Measurements from ENCODE around the gene QPRT. TPM values are rescaled to one million over a fixed set of nuclear protein-coding genes. Genes with fewer than 3 reads are reported as not detected.
"Not testable (repeated sequence)": the region's sequence is repeated elsewhere in the genome, so short reads cannot be mapped to it uniquely, and the experiment has no call there.

The QPRT gene
- total and polyA plus RNA-seq, 4 donors: 15.8 to 52.0 (median 39.8) TPM

DNA sequence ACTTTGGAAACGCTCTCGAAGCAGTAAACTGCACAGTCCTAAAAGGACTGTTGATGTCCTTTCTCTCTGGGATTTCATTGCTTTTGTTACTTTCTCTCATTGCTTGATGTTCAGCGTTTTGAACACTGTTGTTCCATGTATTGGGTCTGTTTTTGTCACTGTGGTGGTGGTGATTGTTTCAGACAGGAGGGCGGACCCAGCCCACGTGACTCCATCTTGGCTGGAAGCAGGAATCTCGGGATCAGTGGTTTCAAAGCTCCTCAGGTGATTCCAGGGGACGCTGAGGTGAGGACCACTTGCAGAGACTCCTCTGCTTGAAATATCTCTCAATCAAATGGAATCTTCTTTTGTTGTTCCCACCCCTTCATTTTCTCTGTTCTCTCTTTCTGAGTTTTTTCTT is 48.5 kb downstream of the QPRT start:
- Histone ChIP-seq H3K4me1 (ENCODE audit: control insufficient read depth, insufficient read depth, low read length) (no peaks in the 10 kb centered on the region), H3K9me3 (ENCODE audit: control insufficient read depth, insufficient read depth, low read length) (no peaks in the 10 kb centered on the region), H3K4me3 (ENCODE audit: low read depth, low read length) (no peak overlapping the region), H3K27ac (ENCODE audit: low read depth, low read length) (no peak overlapping the region), H3K36me3 (ENCODE audit: control insufficient read depth, insufficient read depth, low read length) (no peaks in the 10 kb centered on the region), H3K27me3 (ENCODE audit: control insufficient read depth, insufficient read depth, low read length) (no peaks in the 10 kb centered on the region)
- 84% methylated on average over 7 of the region's 7 CpGs for WGBS (ENCODE audit: insufficient coverage)
- DNase-seq (ENCODE audit: low read depth in 4 of 6, low spot score in 6 of 6): no peak

DNA sequence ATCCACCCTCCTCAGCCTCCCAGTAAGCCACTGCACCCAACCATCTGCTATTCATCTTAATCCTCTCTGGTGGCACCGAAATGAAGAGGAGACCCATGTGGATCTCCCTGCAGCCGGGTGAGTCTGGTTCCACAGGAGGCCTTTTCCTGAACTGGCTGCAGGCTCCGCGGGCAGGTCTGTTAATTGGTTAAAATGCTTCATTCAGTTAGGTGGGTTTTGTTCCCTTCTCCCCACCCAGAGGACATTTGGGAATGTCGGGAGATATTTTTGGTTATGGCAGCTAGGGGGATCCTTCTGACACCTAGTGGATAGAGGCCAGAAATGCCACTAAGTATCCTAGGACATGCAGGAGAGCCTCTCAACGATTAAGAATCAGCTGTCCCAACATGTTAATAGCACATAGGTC is 50.1 kb downstream of the QPRT start:
- H3K4me3 ChIP-seq (ENCODE audit: low read depth, low read length): no peak overlapping the region

DNA sequence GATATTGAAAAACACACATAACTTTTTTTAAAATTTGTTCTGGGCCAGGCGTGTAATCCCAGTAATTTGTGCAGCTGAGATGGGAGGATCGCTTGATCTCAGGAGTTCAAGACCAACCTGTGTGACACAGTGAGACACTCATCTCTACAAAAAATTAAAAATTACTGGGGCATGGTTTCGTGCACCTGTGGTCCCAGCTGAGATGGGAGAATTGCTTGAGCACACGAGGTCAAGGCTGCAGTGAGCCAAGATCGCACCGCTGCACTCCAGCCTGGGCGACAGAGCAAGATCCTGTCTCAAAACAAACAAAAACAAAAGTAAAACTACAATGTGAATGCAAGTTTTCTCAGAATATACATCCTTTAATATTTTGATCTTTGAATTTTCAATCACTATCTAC is 51.7 kb downstream of the QPRT start:
- H3K4me3 ChIP-seq (ENCODE audit: low read depth, low read length): no peak overlapping the region

More for the DNA sequence above, 50.1 kb downstream of the QPRT start:
- H3K27ac ChIP-seq (ENCODE audit: low read depth, low read length): no peak overlapping the region
- 50% methylated on average over 2 of the region's 6 CpGs for WGBS (ENCODE audit: insufficient coverage)
- DNase-seq (ENCODE audit: low read depth in 4 of 6, low spot score in 6 of 6): peak in 4 of 6 donors; percentile 28 to 90 (median 53)
- H3K27me3 ChIP-seq (ENCODE audit: control insufficient read depth, insufficient read depth, low read length): no peaks in the 10 kb centered on the region
- no peaks in the 10 kb centered on the region for H3K36me3 ChIP-seq (ENCODE audit: control insufficient read depth, insufficient read depth, low read length)
- no peaks in the 10 kb centered on the region for H3K9me3 ChIP-seq (ENCODE audit: control insufficient read depth, insufficient read depth, low read length)
- no peaks in the 10 kb centered on the region for H3K4me1 ChIP-seq (ENCODE audit: control insufficient read depth, insufficient read depth, low read length)

DNA sequence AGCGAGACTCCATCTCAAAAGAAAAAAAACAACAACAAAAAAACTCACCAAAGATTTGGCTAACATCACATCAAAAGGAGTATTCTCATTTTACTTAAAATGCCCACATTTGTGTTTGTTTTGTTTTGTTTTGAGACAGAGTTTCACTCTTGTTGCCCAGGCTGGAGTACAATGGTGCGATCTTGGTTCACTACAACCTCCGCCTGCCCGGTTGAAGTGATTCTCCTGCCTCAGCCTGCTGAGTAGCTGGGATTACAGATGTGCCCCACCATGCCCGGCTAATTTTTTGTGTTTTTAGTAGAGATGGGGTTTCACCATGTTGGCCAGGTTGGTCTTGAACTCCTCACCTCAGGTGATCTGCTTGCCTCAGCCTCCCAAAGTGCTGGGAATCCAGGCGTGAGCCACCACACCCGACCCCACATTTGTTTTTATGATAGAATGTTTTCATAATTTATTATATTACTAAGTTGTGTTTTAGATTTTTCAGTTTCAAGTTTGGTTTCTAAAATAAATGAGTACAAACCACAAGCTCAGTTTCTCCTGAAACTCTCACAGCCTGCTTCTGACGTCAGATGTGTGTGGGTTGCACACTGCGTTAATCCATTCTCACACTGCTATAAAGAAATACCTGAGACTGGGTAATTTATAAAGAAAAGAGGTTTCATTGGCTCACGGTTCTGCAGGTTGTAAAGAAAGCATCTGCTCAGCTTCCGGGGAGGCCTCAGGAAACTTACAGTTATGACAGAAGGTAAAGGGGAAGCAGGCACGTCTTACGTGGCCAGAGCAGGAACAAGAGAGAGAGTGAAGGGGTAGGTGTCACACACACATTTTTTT is 53.0 kb downstream of the QPRT start:
- H3K27ac ChIP-seq (ENCODE audit: low read depth, low read length); H3K27me3 ChIP-seq (ENCODE audit: control insufficient read depth, insufficient read depth, low read length); DNase-seq (ENCODE audit: low read depth in 4 of 6, low spot score in 6 of 6); H3K4me3 ChIP-seq (ENCODE audit: low read depth, low read length); H3K36me3 ChIP-seq (ENCODE audit: control insufficient read depth, insufficient read depth, low read length); H3K4me1 ChIP-seq (ENCODE audit: control insufficient read depth, insufficient read depth, low read length); H3K9me3 ChIP-seq (ENCODE audit: control insufficient read depth, insufficient read depth, low read length): not testable (repeated sequence)
- WGBS (ENCODE audit: insufficient coverage): 89% methylated on average over 6 of the region's 13 CpGs

More for the DNA sequence above, 51.7 kb downstream of the QPRT start:
- no peak for DNase-seq (ENCODE audit: low read depth in 4 of 6, low spot score in 6 of 6)
- no peaks in the 10 kb centered on the region for H3K27me3 ChIP-seq (ENCODE audit: control insufficient read depth, insufficient read depth, low read length)
- H3K27ac ChIP-seq (ENCODE audit: low read depth, low read length): no peak overlapping the region
- no peaks in the 10 kb centered on the region for H3K9me3 ChIP-seq (ENCODE audit: control insufficient read depth, insufficient read depth, low read length)
- no peaks in the 10 kb centered on the region for H3K36me3 ChIP-seq (ENCODE audit: control insufficient read depth, insufficient read depth, low read length)
- 74% methylated on average over 5 of the region's 7 CpGs for WGBS (ENCODE audit: insufficient coverage)
- no peaks in the 10 kb centered on the region for H3K4me1 ChIP-seq (ENCODE audit: control insufficient read depth, insufficient read depth, low read length)

DNA sequence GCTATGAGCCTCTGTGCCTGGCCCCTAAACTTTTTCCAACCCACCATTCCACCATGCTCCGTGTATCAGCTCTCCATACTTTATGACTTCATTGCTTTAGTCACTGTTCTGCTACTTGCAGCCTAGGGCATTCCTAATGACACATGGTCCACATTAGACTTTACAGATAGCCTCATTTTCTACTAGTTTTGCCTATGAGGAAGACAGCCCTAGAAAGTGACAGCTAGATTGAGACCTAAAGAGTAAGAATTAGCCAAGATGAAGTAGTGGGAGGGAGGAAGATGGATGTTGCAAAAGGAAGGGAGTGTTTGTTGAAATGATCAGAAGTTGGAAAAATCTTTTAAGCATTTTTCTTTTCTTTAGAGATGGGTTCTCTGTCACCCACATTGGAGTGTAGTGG is 55.8 kb downstream of the QPRT start:
- Histone ChIP-seq H3K4me1 (ENCODE audit: control insufficient read depth, insufficient read depth, low read length) (no peaks in the 10 kb centered on the region), H3K27me3 (ENCODE audit: control insufficient read depth, insufficient read depth, low read length) (no peaks in the 10 kb centered on the region), H3K36me3 (ENCODE audit: control insufficient read depth, insufficient read depth, low read length) (no peaks in the 10 kb centered on the region), H3K4me3 (ENCODE audit: low read depth, low read length) (no peak overlapping the region), H3K9me3 (ENCODE audit: control insufficient read depth, insufficient read depth, low read length) (no peaks in the 10 kb centered on the region), H3K27ac (ENCODE audit: low read depth, low read length) (no peak overlapping the region)
- DNase-seq (ENCODE audit: low read depth in 4 of 6, low spot score in 6 of 6): no peak
- WGBS (ENCODE audit: insufficient coverage): 79% methylated on average over 1 of the region's 1 CpG

DNA sequence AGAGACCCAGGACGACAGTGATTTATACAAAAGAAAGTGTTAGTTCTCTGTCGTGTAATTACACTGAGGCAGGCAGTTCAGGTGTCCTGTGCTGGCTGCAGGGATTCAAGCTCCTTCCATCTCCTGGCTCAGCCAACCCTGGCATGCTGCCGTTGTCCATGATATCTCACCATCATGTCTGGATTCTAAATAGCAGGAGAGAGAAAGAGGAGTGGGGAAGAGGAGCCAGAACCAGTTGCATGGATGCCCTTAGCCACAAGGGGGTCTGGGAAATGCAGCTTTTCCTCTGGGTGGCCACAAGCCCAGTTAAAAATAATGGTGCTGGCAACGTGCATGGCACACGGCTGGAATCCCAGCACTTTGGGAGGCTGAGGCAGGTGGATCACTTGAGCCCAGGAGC is 57.1 kb downstream of the QPRT start:
- H3K4me1 ChIP-seq (ENCODE audit: control insufficient read depth, insufficient read depth, low read length): no peaks in the 10 kb centered on the region
- H3K27me3 ChIP-seq (ENCODE audit: control insufficient read depth, insufficient read depth, low read length): no peaks in the 10 kb centered on the region
- H3K36me3 ChIP-seq (ENCODE audit: control insufficient read depth, insufficient read depth, low read length): no peaks in the 10 kb centered on the region
- H3K9me3 ChIP-seq (ENCODE audit: control insufficient read depth, insufficient read depth, low read length): no peaks in the 10 kb centered on the region
- no peak overlapping the region for H3K4me3 ChIP-seq (ENCODE audit: low read depth, low read length)
- no peak overlapping the region for H3K27ac ChIP-seq (ENCODE audit: low read depth, low read length)
- 46% methylated on average over 4 of the region's 5 CpGs for WGBS (ENCODE audit: insufficient coverage)
- DNase-seq (ENCODE audit: low read depth in 4 of 6, low spot score in 6 of 6): no peak

DNA sequence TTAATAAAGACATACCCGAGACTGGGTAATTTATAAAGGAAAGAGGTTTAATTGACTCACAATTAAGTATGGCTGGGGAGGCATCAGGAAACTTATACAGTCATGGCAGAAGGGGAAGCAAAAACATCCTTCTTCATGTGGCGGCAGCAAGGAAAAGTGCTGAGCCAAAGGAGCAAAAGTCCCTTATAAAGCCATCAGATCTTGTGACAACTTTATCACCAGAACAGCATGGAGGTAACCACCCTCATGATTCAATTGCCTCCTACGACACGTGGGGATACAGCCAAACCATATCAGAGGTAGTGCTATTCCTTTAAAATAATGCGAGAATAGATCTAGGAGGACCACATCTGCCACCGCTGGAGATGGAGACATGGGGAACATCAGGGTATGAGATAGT is 57.8 kb downstream of the QPRT start:
- Histone ChIP-seq H3K9me3 (ENCODE audit: control insufficient read depth, insufficient read depth, low read length) (no peaks in the 10 kb centered on the region), H3K27me3 (ENCODE audit: control insufficient read depth, insufficient read depth, low read length) (no peaks in the 10 kb centered on the region), H3K4me1 (ENCODE audit: control insufficient read depth, insufficient read depth, low read length) (no peaks in the 10 kb centered on the region), H3K4me3 (ENCODE audit: low read depth, low read length) (no peak overlapping the region), H3K36me3 (ENCODE audit: control insufficient read depth, insufficient read depth, low read length) (no peaks in the 10 kb centered on the region), H3K27ac (ENCODE audit: low read depth, low read length) (no peak overlapping the region)
- DNase-seq (ENCODE audit: low read depth in 4 of 6, low spot score in 6 of 6): no peak
- 100% methylated on average over 2 of the region's 6 CpGs for WGBS (ENCODE audit: insufficient coverage)

DNA sequence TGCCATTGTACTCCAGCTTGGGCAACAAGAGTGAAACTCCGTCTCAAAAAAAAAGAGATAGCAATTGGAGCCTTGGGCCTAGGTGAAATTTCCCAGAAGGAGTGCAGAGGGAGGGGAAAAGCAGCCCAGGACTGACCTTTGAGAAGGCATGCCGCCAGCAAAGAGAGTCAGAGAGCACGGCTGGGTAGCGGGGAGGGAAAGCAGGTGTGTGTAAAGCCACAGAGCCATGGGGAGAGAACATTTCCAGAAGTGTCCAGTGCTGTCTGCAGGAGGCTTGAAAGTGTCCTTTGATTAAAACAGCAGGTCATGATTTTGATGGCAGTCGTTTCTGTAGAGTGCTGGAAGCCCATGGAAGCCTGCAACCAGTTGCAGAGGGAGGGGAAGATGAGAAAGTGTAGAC is 58.7 kb downstream of the QPRT start:
- Histone ChIP-seq H3K4me1 (ENCODE audit: control insufficient read depth, insufficient read depth, low read length) (no peaks in the 10 kb centered on the region), H3K9me3 (ENCODE audit: control insufficient read depth, insufficient read depth, low read length) (no peaks in the 10 kb centered on the region), H3K4me3 (ENCODE audit: low read depth, low read length) (no peak overlapping the region), H3K27me3 (ENCODE audit: control insufficient read depth, insufficient read depth, low read length) (no peaks in the 10 kb centered on the region), H3K27ac (ENCODE audit: low read depth, low read length) (no peak overlapping the region), H3K36me3 (ENCODE audit: control insufficient read depth, insufficient read depth, low read length) (no peaks in the 10 kb centered on the region)
- DNase-seq (ENCODE audit: low read depth in 4 of 6, low spot score in 6 of 6): no peak
- WGBS (ENCODE audit: insufficient coverage): 79% methylated on average over 5 of the region's 5 CpGs

DNA sequence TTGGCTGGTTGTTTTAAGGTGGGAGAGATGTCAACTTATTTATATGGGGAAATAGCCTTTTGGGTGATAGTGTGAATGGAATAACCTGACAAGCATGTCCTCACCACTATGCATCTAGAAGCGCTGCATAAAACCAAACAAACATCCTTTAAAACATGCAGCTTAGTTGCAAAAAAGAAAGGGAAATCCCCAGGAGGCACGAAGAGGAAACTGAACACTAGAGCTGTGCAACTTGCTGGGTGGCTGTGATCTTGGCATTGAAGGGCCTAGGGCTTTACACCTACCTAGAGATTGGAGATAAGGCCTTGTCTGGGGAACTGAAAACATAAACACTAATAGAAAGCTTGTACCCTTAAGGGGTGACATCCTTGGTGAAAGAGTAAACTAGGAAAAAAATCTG is 59.5 kb downstream of the QPRT start:
- Histone ChIP-seq H3K4me3 (ENCODE audit: low read depth, low read length) (no peak overlapping the region), H3K27ac (ENCODE audit: low read depth, low read length) (no peak overlapping the region), H3K9me3 (ENCODE audit: control insufficient read depth, insufficient read depth, low read length) (no peaks in the 10 kb centered on the region), H3K27me3 (ENCODE audit: control insufficient read depth, insufficient read depth, low read length) (no peaks in the 10 kb centered on the region), H3K4me1 (ENCODE audit: control insufficient read depth, insufficient read depth, low read length) (no peaks in the 10 kb centered on the region), H3K36me3 (ENCODE audit: control insufficient read depth, insufficient read depth, low read length) (no peaks in the 10 kb centered on the region)
- no peak for DNase-seq (ENCODE audit: low read depth in 4 of 6, low spot score in 6 of 6)
- WGBS (ENCODE audit: insufficient coverage): no CpG with 5 or more reads among the region's 2 CpGs

DNA sequence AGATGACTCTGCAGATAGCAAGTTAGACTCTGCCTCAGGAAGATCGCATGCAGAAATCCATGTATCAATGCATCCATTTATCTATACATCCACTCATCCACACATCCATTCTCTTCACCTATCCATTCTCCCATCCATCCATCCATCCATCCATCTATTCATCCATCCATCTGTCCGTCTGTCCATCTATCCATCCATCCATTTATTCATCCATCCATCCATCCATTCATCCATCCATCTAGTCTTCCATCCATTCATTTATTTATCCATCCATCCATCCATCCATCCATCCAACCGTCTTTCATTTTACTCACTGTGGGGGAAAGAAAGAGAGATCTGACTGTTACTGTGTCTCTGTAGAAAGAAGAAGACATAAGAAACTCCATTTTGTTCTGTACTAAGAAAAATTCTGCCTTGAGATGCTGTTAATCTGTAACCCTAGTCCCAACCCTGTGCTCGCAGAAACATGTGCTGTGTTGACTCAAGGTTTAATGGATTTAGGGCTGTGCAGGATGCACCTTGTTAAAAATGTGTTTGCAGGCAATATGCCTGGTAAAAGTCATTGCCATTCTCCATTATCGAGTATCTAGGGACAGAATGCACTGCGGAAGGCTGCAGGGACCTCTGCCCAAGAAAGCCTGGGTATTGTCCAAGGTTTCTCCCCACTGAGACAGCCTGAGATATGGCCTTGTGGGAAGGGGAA is 61.1 kb downstream of the QPRT start:
- not testable (repeated sequence) for H3K27me3 ChIP-seq (ENCODE audit: control insufficient read depth, insufficient read depth, low read length); H3K27ac ChIP-seq (ENCODE audit: low read depth, low read length); H3K36me3 ChIP-seq (ENCODE audit: control insufficient read depth, insufficient read depth, low read length); H3K4me3 ChIP-seq (ENCODE audit: low read depth, low read length); H3K9me3 ChIP-seq (ENCODE audit: control insufficient read depth, insufficient read depth, low read length); DNase-seq (ENCODE audit: low read depth in 4 of 6, low spot score in 6 of 6); H3K4me1 ChIP-seq (ENCODE audit: control insufficient read depth, insufficient read depth, low read length)
- 83% methylated on average over 5 of the region's 6 CpGs for WGBS (ENCODE audit: insufficient coverage)
